GM18508 (cell line): ENCODE measurements around the gene TCF7L2.

Experiments
- ATAC-seq: cut with Tn5 transposase; IDR thresholded peaks from one replicate; pipeline ENCODE4 v1.9.1; 2021; ENCODE audit warnings: moderate number of reproducible peaks; ENCODE audit not compliant: insufficient read depth, unreplicated experiment

TCF7L2 gene

DNA sequence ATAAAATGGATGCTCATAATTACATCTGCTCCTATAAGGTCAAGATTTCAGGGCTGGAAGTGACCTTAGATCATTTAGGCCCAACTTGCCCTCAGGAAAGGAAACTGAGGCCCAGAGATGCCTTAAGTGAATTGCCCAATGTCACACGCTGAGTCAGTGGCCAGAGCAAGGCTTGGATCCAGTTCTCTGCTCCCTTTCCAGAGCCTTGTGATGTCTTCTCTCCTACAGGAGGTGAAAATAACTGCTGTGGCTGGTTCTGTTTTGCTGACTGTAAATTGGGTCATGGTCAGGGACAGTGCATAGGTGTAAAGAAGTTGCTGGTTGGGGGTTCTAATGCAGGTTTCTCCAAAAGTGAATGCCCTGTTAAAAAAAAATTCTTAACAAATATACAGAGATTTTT, 91.3 kb downstream of the TCF7L2 start:
- ATAC-seq: no peak

- ATAC-seq: no peak
These were observed 92.0 kb downstream of the TCF7L2 start for GRCh38 chr10:113041841-113042750.

- no peak for ATAC-seq
These were observed 92.8 kb downstream of the TCF7L2 start for GRCh38 chr10:113042868-113043267.

DNA sequence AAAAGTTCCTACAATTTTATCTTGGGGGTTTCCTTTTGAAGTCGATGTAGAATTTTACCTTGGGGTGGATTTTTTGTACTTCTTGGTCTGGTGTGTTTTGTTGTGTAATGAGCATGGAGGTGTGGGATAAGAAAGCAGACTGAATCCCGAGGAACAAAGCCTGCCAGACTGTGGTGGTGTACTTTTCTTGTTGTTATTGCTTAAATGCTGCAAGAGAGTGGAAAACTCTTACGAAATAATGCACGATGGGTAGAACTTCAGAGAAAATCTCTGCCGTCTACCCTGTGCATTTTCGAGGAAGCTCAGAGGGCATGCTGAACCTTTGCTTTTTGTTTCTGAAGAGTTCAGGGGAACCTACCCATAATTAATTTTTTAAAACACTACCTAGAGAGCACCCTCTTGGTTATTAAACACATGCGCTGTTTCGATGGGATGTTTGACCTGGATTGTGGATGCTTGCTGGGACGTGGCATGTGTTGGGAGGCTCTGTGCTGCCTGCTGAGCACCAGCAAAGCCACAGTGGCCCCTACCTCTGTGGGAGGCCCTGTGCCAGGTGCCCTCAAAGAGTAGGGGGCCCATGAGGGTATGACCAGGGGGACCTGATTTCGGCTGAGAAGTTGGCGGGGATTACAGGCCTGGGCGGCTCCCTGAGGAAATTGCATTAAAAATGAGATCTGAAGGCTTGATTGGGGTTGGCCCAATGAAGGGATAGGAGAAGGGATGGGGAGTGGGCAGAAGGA, 94.1 kb downstream of the TCF7L2 start:
- ATAC-seq: no peak

DNA sequence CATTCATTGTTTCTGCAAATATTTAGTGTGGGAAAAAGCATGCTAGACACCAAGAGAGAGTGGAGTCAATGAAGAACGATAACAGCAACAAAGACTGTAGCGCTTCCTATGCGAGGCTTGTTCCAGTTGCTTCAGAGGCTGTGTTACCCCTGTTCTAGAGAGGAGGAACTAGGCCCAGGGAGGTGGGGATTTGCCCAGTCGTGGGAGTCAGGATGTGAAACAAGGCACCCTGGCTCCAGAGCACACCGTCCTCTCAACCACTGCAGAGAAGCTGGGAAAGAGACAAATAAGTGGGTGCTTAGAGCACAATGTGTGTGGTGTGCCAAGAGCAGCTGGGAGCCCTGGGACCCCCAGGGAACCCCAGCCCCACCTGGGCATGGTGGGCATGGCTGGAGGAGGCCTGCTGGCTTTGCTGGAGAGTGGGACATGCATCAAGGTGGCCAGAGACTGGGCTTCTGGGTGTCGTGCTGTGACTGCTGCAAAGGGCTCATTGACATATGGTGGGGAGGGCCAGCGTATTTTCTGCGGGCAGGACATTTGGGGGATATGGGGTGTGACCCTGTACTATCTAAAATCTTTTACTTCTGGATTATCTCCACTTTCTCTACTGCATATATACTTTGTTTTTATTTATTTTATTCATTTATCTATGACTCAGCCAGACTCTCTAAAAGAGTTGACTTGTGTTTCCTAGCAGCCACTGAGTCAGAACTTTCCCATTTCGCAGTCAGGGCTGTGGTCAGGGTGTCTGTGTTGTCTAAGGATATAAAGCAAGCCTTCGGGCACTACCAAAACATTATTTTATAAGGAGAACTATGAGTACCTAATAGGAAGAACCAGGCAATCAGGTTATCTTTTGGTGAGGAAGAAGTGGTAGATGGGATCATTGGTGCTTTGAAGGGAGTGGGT, 95.4 kb downstream of the TCF7L2 start:
- no peak for ATAC-seq

- no peak for ATAC-seq
These were observed 97.1 kb downstream of the TCF7L2 start for GRCh38 chr10:113047151-113047550.

DNA sequence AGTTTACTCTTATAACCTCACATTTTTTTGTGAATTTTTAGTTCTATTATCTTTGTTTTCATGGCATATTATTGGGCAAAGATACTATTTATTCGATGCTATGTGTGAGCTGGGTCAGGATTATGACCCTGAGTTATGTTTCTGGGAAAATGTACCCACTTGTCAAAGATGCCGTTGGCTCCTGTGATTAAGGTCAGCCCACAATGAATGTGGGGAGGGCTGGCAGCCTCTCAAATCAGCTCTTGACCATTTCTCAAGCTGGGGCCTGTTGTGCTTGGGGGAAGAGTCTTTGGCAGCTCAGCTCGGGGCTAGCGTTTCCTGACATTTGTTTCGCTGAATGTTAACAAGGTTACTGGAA, 97.5 kb downstream of the TCF7L2 start:
- no peak for ATAC-seq

- ATAC-seq: no peak
These were observed 98.1 kb downstream of the TCF7L2 start for GRCh38 chr10:113047963-113048781.

GRCh38 chr10:113049881-113050280, 99.8 kb downstream of the TCF7L2 start:
- no peak for ATAC-seq

GRCh38 chr10:113052076-113052830, 102.2 kb downstream of the TCF7L2 start:
- ATAC-seq: no peak

DNA sequence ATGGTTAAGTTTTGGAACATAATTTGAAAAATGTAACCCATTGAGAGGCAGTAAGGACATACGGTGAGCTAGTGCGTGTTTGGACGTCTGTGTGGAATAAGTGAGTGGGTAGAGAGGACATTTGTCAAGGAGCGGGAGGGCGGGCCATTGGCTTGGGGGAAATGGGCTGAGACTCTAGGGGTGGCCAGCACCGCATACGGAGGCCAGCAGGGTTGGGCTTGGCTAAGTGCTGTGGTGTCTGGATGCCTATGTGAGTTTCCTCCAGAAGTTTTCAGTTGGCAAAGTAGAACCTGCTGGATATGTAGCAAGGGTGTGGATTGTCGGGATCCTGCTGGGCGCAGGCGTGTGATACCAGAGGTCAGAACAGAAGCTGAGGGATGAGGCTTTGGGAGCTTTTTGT, 103.0 kb downstream of the TCF7L2 start:
- ATAC-seq: no peak

DNA sequence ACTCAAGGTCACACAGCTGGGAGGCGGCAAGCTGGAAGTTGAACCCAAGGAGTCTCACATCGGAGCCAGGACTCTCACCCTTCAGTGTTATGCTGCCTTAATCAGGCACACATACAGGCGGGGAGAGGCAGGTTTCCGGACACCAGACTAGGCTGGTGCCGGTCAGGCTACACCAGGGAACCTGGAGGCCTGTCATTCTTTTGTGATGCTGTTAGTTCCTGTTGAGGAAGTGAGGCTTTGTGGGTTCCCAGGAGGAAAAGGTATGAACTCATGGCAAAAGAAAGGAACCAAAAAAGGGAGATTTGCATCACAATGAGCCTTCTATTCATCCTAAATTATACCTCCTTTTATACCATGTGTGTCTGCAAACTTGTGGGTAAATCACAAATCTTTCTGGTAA, 103.8 kb downstream of the TCF7L2 start:
- ATAC-seq: no peak

- no peak for ATAC-seq
These were observed 105.4 kb downstream of the TCF7L2 start for GRCh38 chr10:113055458-113055857.

DNA sequence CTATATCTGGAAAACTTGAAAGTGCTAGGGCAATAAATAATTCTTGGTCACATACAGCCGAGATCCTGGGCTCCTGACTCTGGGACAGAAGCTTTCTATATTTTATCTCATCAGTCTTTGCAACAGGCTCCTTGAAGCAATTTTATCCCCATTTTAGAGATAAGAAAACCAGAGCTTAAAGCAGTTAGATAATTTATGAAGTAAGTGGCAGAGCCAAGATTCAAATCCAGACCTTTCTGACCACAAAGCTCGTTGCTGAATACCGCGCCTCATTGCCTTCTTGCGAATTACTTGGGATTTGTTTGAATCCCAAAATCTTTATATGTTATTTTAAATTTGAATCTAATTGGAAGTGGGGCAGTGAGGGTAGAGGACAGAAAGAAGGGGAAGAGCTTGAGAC, 106.0 kb downstream of the TCF7L2 start:
- ATAC-seq: no peak

GRCh38 chr10:113056441-113057021, 106.5 kb downstream of the TCF7L2 start:
- ATAC-seq: no peak

GRCh38 chr10:113057948-113058522, 108.0 kb downstream of the TCF7L2 start:
- ATAC-seq: no peak

DNA sequence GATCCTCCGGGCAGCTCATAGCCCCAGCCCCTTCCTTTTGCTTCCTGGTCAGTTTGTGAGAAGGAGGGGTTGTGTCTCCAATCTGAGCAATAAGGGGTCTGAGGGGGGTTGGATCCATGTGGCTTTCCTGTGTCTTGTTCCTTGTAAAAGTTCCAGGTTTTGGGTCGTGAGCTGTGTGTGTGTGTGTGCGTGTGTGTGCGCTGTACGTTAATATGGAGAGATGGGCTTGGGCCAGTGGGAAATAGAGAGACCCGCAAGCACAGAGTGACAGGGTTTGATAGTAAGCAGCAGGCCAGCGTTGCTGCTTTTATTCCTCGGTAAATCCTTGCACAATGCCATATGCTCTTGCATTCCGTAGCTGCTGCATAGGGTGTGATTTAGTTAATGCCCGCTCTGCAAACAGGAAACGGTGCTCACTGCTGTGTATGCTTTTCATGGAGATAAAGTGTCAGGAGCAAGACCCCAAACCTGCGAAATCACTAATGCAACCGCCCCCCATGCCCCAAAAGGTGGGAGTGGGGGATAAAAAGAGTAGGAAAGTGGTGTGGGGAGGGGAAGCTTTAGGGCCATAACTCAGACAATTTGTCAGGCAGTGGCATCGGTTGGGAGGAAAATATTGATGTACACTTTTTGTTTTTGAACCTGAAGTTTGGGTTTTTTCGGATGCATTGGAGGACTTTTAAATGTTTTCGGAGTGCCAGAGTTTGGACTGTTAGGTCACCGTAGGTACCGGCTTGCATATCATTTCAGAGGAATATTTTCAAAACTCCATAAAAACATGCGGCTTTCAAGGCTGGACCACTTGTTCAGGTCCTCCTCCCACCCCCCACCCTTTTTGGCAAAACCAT, 108.7 kb downstream of the TCF7L2 start:
- no peak for ATAC-seq
